GM19468 (cell line): ENCODE data around the gene FAM219A.
A peak's percentile ranks its signal among the peaks of the same experiment; 100 is the strongest.

Source experiments
- ATAC-seq: cut with Tn5 transposase; IDR thresholded peaks from one replicate; pipeline ENCODE4 v1.9.1; 2021; ENCODE audit warnings: mild to moderate bottlenecking, moderate library complexity, moderate number of reproducible peaks; ENCODE audit not compliant: unreplicated experiment; ENCODE audit errors: extremely low read depth

FAM219A gene

GRCh38 chr9:34458013-34458958, at the start of gene FAM219A, which contains the start of gene DNAI1:
TSS of gene FAM219A (minus strand) at chr9:34458570. CDS start at chr9:34458263, 307 bp downstream.
TSS of gene DNAI1 (plus strand) at chr9:34458805. CDS start at chr9:34459006, 201 bp downstream.
- peak; percentile 97 for ATAC-seq

DNA sequence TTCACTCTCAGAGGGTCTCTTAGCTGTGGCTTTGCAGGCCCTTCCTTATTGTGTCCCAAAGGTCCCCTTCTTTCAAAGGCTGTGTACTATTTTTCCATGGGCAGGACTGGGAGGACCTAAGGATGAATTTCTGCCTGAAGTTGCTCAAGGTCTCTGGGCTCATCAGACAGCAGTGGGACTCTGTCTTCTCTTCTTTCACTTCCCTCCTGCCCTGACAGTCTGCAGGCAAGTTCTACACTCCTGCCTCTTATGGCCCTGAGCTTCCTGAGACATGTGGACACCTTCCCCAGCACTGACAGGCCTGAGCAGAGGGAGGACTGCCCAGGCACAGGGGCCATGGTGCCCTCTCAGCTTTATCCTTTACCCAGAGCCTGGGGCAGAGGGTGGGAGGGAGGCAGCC, 49.6 kb upstream of the FAM219A start:
- no peak for ATAC-seq

- ATAC-seq: no peak
Measured at GRCh38 chr9:34507556-34507955, 49.2 kb upstream of the FAM219A start.

- no peak for ATAC-seq
Measured at GRCh38 chr9:34506623-34507022, 48.3 kb upstream of the FAM219A start.

DNA sequence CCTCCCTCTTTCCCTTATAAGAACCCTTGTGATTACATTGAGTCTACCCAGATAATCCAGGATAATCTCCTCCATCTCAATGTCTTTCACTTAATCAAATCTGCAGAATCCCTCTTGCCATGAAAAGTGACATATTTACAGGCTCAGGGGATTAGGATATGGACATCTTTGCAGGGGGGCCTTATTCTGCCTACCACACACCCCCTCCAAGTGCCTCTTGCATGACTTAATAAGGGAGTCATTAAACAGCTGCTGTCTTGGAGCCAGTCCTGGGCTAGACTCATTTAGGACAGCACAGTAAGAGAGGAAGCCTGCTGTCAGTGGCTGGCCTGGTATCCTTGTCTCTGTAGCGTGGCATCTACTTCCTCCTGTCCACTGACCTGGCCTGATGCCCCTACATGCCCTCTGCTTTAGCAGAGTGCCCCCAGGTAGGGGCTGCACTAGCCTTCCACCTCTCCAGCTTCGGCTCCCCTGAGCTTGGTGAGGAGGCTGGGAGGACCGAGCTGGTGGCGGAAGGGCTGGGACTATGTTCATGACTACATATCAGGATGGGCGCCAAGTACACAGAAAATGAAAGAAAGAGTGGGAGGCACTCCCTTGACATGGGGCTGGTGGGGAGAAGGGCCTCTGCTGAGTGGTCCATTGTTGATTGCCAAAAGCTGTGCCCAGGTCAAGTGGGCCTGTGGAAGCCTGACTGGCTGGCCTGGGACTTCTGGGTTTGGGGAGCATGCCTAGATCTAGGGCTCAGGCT, 47.2 kb upstream of the FAM219A start:
- ATAC-seq: no peak

DNA sequence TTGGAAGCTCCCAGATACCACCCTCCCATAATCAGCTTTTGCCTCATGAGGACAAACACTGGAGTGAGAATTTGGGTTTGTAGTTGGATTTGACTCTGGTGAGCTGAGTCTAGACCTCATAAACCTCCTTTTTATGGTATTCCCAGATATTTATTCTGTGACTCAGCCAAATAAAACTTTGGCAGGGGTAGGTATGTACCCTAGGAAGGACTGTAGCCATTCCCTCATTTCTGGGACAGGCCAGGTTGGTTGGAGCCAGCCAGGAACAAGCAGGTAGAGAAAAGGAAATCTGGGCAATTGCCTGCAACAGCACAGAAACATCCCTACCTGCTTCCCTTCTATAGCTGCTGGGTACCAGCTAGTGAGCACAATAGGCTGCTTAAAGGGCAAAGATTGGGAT, 45.0 kb upstream of the FAM219A start:
- ATAC-seq: no peak

- ATAC-seq: no peak
Measured at GRCh38 chr9:34502891-34503290, 44.5 kb upstream of the FAM219A start.

DNA sequence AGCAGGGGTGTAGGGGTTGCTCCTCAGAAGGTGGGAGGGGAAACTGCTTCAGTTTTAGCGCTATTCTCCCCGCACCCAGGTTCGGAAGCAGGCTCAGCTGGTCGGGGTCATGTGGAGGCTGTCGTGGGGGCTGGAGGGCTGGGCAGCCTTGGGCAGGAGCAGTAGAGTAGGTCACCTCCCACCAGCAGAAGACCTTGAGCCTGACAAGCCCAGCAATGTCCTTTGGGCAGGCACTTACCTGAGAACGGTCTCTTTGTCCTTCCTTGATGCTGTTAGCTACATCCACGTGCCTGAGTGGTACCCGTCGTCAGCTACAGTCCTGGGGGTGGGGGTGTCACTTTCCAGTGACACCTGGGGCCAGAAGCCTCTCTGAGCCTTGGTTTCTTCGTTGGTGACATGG, 44.1 kb upstream of the FAM219A start:
- ATAC-seq: no peak

GRCh38 chr9:34501889-34502425, 43.6 kb upstream of the FAM219A start:
- ATAC-seq: no peak

GRCh38 chr9:34501372-34501771, 43.0 kb upstream of the FAM219A start:
- ATAC-seq: no peak

GRCh38 chr9:34500623-34501267, 42.4 kb upstream of the FAM219A start:
- ATAC-seq: no peak

DNA sequence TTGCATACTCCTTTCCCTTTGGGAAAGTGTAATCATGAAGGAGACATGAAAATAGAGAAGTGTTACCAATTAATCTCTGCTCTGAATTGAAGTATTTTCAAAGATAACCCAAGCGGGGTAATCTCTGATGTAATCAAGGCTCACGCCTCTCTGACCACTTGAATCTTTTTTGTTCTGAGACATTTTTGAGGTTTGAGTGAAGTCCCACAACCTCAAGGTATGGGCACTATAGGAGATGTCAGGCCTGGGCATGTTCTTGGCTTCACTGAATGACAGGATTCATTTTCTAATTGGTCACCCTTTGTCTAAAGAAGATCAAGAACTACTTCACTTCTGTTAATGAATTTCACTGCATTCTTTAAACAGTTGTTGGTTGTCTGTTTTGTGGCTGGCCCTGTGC, 40.7 kb upstream of the FAM219A start:
- ATAC-seq: no peak

DNA sequence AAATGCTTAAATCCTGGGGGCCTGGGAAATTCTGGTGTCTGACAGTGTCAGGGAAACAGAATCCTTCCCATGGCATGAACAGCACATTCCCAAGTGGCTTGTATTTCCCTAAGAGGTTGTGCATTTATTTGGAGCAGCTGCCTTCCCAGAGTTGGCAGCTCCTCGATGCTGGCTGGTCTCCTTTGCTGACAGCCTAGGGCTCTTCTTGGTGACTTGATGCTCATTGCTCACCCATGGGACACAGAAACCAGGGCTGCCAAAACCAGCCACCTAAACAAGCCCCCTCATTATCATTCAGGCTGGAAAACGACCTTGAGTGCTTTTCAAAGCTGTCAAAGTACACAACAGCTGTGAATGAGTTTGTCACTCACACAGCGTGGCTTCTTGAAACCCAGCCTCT, 40.2 kb upstream of the FAM219A start:
- ATAC-seq: no peak

DNA sequence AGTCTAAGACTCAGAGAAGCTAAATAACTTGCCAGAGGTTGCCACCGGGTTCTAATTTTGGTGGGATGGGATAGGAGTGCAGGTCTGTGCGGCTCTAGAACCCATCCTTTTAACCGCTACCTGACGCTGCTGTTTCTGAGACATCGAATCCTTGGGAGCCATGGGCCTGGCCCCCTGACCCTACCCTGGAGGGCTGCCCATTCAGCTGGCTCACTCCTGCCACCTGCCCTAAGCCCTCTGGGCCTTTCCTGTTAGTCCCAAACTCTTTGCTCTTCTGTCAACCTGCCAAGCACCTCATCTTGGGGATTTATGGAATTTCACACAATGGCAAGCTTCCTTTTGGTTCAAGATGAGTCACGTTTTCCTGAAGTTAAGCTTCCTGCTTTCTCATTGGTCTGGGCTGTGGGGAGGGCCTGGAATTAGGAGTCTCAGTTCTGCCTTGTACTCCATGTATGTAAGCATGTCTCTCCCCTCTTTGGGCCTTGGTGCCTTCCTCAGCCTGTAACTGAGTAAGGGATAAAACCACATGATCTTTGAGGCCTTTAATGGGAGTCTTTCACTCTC, 37.9 kb upstream of the FAM219A start:
- no peak for ATAC-seq

DNA sequence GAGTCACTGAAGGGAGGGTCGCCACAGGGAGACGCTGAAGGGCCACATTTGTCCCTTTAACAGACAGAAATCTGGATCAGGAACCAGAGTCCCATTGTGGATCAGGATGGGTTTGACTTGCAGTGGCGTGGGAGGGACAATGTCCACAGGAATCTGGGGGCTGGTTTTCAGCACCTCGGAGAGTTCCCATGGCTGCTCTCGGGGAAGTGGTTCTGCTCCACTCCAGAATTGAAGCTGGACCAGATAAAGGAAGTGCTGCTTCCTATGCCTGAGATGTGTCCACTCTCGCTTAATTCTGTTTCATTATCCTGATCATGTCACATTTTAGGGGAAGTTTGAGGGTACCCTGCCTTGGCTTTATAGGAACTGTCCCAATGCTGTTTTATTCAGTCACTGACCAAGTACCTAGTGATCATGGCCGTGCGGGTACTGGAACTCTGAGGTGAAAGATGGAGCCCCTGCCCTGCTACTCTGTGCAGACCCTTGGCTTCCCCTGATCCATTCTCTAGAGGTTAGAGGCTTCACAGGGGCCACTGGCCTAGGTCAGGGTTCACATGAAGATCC, 35.7 kb upstream of the FAM219A start:
- ATAC-seq: no peak

- ATAC-seq: no peak
Measured at GRCh38 chr9:34492051-34492450, 33.7 kb upstream of the FAM219A start.

GRCh38 chr9:34491596-34491995, 33.2 kb upstream of the FAM219A start:
- ATAC-seq: no peak

DNA sequence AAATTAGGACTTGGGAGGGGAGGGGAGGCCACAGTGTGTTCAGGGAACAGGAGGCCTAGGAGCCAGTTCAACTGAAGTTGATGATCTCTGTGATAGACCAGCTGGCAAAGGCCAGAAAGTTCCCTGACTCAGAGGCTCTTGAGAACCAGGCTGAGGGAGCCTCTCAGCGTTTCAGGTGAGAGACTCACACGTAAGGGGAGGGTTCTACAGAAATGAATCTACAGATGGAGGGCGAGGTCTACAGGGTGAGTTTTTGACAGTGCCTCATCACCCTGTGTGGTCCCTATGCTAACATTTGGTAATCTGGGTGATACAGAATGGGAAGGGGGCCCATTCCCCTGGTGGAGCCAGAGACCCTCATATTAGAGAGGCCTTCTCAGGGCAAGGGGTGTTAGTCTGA, 32.4 kb upstream of the FAM219A start:
- ATAC-seq: no peak

- ATAC-seq: no peak
Measured at GRCh38 chr9:34490360-34490759, 32.0 kb upstream of the FAM219A start.

- ATAC-seq: no peak
Measured at GRCh38 chr9:34486572-34486971, 28.2 kb upstream of the FAM219A start.
